ENCODE data around the gene POTEB.
"Not testable (repeated sequence)": the region's sequence is repeated elsewhere in the genome, so short reads cannot be mapped to it uniquely, and the experiment has no call there.

The POTEB gene

GRCh38 chr15:21877635-21878034 is at the start of gene POTEB:
Gene POTEB, minus strand, starts transcription at chr15:21877735. Its CDS starts 489 bp downstream, at chr15:21877246.
- not testable (repeated sequence) for DNase-seq

- DNase-seq: not testable (repeated sequence)
Observed at GRCh38 chr15:21890955-21891354, 13.4 kb upstream of the POTEB start.

GRCh38 chr15:21889542-21889941 is 12.0 kb upstream of the POTEB start:
- DNase-seq: not testable (repeated sequence)

- not testable (repeated sequence) for DNase-seq
Observed at GRCh38 chr15:21838831-21839230, 38.7 kb downstream of the POTEB start.
